Natural killer cell (primary cell): Measurements from ENCODE around the gene VANGL1. TPM values are rescaled to one million over a fixed set of nuclear protein-coding genes. Genes with fewer than 3 reads are reported as not detected.

ENCODE experiments used
- ATAC-seq, 3 donors: fragments of 150-1000 bp in 2 of 3; fragments of 200-7000 bp in 1 of 3; cut with Tn5 transposase; 1 replicate in 1 of 3; 2 replicates in 2 of 3; pipeline ENCODE4 v1.10.0; 2021; ENCODE audit warnings: mild to moderate bottlenecking in 2 of 3, moderate library complexity in 2 of 3
- DNase-seq, 2 donors: peaks; one replicate each; pipeline versions ENCODE4 v3.0.0 to v3.0.0-alpha.2; 2013 to 2021; ENCODE audit warnings: mixed read lengths in 1 of 2
- H3K27ac ChIP-seq: one replicate; pipeline ENCODE4 v1.5.1; 2013; ENCODE audit warnings: mild to moderate bottlenecking, low read length
- H3K27me3 ChIP-seq: one replicate; pipeline ENCODE4 v1.6.1; 2013; ENCODE audit warnings: low read length; ENCODE audit not compliant: control insufficient read depth, insufficient read depth
- H3K36me3 ChIP-seq: one replicate; pipeline ENCODE4 v1.6.1; 2013; ENCODE audit warnings: low read length; ENCODE audit not compliant: control insufficient read depth, insufficient read depth
- H3K4me1 ChIP-seq: one replicate; pipeline ENCODE4 v1.6.1; 2013; ENCODE audit warnings: low read length; ENCODE audit not compliant: control insufficient read depth, insufficient read depth
- H3K4me3 ChIP-seq: one replicate; pipeline ENCODE4 v1.5.1; 2013; ENCODE audit warnings: low read length
- H3K9me3 ChIP-seq: one replicate; pipeline ENCODE4 v1.6.1; 2013; ENCODE audit warnings: low read length; ENCODE audit not compliant: control insufficient read depth, insufficient read depth
- H3K27ac Mint-ChIP-seq, 2 donors: one replicate each; pipeline ENCODE4 v1.8.0; 2022; ENCODE audit warnings: mild to moderate bottlenecking in 2 of 2, mixed read lengths in 2 of 2, moderate library complexity in 1 of 2
- H3K27me3 Mint-ChIP-seq, 2 donors: one replicate each; pipeline ENCODE4 v1.8.0; 2022; ENCODE audit warnings: low read depth in 2 of 2, mixed read lengths in 2 of 2
- H3K36me3 Mint-ChIP-seq: one replicate; pipeline ENCODE4 v1.8.0; 2022; ENCODE audit warnings: mixed read lengths
- H3K4me1 Mint-ChIP-seq, 2 donors: one replicate each; pipeline ENCODE4 v1.8.0; 2022; ENCODE audit warnings: mixed read lengths in 2 of 2
- H3K4me3 Mint-ChIP-seq: one replicate; pipeline ENCODE4 v1.8.0; 2022; ENCODE audit warnings: mild to moderate bottlenecking, moderate library complexity, mixed read lengths
- H3K9me3 Mint-ChIP-seq, 2 donors: one replicate each; pipeline ENCODE4 v1.8.0; 2022; ENCODE audit warnings: mixed read lengths in 2 of 2
- WGBS: methylation state at CpG from one replicate; pipeline ENCODE4 v1.1.7; 2013; ENCODE audit warnings: missing lambda C conversion rate; ENCODE audit not compliant: insufficient coverage; 5-methylcytosine and 5-hydroxymethylcytosine counted together
- intact Hi-C: fragments of 100-400 bp; cut with micrococcal nuclease; formaldehyde crosslinking; loops from one replicate; pipeline ENCODE4 v1.14.2; 2022
- total RNA-seq, 4 donors: library from RNA; stranded (reverse); fragments of 120-200 nt in 1 of 4; gene quantifications; one replicate each; pipeline versions ENCODE4 v1.2.3 to v1.2.4, GENCODE V29; 2013 to 2022
- TF ChIP-seq, protein P1 (sequence below): fragments of 200-600 bp; IDR thresholded peaks from one replicate; pipeline ENCODE4 v1.8.0; 2022; ENCODE audit warnings: antibody characterized with exemption

VANGL1 gene
- total RNA-seq, 3 donors from 2014 or later (not counting 1 experiment from before 2014, with no cell fraction given) = 6.4 to 14.8 (median 10.3) TPM

DNA sequence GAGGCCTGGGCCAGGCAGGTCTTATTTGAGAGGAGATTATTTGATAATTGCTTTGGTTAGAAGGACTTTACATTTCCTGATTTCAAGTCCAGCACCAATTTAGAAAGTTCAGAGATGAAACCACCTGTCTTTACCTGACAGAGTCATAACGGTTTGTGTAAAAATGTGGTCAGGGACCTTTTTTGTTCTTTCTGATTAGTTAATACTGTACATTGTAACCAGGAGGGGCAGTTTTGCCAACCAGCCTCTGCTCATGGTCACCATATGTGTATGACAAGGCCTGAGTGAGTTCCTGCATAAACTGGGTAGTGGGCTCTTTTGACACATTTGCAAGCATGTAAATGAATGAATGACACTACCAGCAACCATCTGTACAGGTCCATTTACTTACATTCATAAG is 55.8 kb downstream of the VANGL1 start:
- H3K4me1 Mint-ChIP-seq = no peaks in the 10 kb centered on the region
- Histone ChIP-seq H3K4me1 (no peaks in the 10 kb centered on the region), H3K27ac (no peak overlapping the region), H3K9me3 (no peaks in the 10 kb centered on the region), H3K4me3 (no peak overlapping the region), H3K27me3 (no peaks in the 10 kb centered on the region), H3K36me3 (no peaks in the 10 kb centered on the region)
- H3K27ac Mint-ChIP-seq = no peak overlapping the region
- H3K36me3 Mint-ChIP-seq = no peaks in the 10 kb centered on the region
- H3K9me3 Mint-ChIP-seq = no peaks in the 10 kb centered on the region
- TF ChIP-seq, protein P1, sequence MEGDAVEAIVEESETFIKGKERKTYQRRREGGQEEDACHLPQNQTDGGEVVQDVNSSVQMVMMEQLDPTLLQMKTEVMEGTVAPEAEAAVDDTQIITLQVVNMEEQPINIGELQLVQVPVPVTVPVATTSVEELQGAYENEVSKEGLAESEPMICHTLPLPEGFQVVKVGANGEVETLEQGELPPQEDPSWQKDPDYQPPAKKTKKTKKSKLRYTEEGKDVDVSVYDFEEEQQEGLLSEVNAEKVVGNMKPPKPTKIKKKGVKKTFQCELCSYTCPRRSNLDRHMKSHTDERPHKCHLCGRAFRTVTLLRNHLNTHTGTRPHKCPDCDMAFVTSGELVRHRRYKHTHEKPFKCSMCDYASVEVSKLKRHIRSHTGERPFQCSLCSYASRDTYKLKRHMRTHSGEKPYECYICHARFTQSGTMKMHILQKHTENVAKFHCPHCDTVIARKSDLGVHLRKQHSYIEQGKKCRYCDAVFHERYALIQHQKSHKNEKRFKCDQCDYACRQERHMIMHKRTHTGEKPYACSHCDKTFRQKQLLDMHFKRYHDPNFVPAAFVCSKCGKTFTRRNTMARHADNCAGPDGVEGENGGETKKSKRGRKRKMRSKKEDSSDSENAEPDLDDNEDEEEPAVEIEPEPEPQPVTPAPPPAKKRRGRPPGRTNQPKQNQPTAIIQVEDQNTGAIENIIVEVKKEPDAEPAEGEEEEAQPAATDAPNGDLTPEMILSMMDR = no peak
- no peak for DNase-seq
- intact Hi-C loops = no loop called here
- H3K4me3 Mint-ChIP-seq = no peak overlapping the region
- no peak for ATAC-seq
- 60% methylated on average over 1 of the region's 1 CpG for WGBS
- H3K27me3 Mint-ChIP-seq = peaks cover 0 to 3% of the 10 kb centered on the region in 2 donors

DNA sequence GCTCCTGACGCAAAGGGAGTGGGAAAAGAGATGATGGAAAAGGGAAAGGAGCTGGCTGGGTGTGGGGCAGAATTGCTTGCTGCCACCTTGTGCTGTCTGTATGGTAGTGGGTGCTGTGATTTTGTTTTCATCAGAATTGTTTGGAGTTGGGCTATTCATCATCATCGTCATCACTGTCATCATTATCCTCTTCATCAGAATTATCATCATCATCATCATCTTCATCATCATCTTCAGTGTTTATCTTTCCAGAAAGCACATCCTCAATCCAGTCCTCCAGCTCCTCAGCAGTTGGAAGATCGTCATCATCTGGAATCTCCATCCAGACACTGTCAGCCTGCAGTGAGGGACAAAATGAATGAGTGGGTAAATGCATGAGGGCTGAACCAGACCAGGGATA is 59.3 kb downstream of the VANGL1 start:
- H3K27ac ChIP-seq = no peak overlapping the region
- no peak overlapping the region for H3K4me3 Mint-ChIP-seq
- H3K27me3 ChIP-seq = no peaks in the 10 kb centered on the region
- peaks cover 0 to 3% of the 10 kb centered on the region in 2 donors for H3K27me3 Mint-ChIP-seq
- TF ChIP-seq, protein P1 = no peak
- no peak overlapping the region for H3K4me3 ChIP-seq
- no peak overlapping the region for H3K27ac Mint-ChIP-seq
- WGBS = 87% methylated on average over 3 of the region's 3 CpGs
- ATAC-seq = no peak
- DNase-seq = no peak
- intact Hi-C loops = no loop called here
- H3K36me3 ChIP-seq = no peaks in the 10 kb centered on the region
- H3K9me3 ChIP-seq = no peaks in the 10 kb centered on the region
- H3K36me3 Mint-ChIP-seq = no peaks in the 10 kb centered on the region
- no peaks in the 10 kb centered on the region for H3K4me1 Mint-ChIP-seq
- H3K9me3 Mint-ChIP-seq = no peaks in the 10 kb centered on the region
- no peaks in the 10 kb centered on the region for H3K4me1 ChIP-seq

DNA sequence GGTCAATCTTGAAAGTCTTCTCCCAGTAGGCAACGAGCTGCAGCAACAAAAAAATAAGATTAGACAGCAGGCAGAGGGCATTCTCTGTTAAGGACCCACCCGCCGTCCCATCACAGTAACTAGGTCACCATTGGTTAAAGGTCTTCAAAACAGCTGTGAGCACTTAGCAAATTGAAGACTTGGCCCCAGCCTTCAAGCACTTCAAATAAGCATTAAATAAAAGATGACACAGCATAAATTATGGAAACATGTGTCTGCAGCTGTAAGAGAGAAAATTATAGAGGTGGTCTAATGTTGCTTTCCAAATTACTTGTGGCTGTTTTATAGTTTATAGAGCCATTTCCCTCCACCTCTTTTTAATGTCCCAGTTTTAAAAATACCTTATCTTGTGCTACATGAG is 61.2 kb downstream of the VANGL1 start:
- Mint-ChIP-seq H3K9me3 (no peaks in the 10 kb centered on the region), H3K4me1 (no peaks in the 10 kb centered on the region), H3K27me3 (peaks cover 0 to 6% of the 10 kb centered on the region in 2 donors), H3K4me3 (no peak overlapping the region), H3K36me3 (no peaks in the 10 kb centered on the region), H3K27ac (no peak overlapping the region)
- Histone ChIP-seq H3K4me3 (no peak overlapping the region), H3K9me3 (no peaks in the 10 kb centered on the region), H3K36me3 (no peaks in the 10 kb centered on the region), H3K27ac (no peak overlapping the region), H3K4me1 (no peaks in the 10 kb centered on the region), H3K27me3 (no peaks in the 10 kb centered on the region)
- TF ChIP-seq, protein P1 = no peak
- DNase-seq = no peak
- WGBS = 57% methylated on average over 3 of the region's 3 CpGs
- no peak for ATAC-seq
- intact Hi-C loops = no loop called here
